PC-9 (cell line): ENCODE results near the gene ZNF462. TPM values are rescaled to one million over a fixed set of nuclear protein-coding genes. Genes with fewer than 3 reads are reported as not detected.

ENCODE experiments used
- BruUV-seq: library from RNA; stranded (reverse); fragments of 400-500 nt; replicated peaks from 2 replicates; lab custom pipeline; 2021; lab: Mats Ljungman, UMichigan
- CTCF ChIA-PET: fragments of 300-600 bp; sonication (Branson Sonifier 250); formaldehyde crosslinking; loops from one replicate; lab custom pipeline; 2022; ENCODE audit warnings: antibody characterized with exemption; lab: Charles Lee
- POLR2A ChIA-PET: fragments of 300-600 bp; sonication (Branson Sonifier 250); formaldehyde crosslinking; loops from one replicate; lab custom pipeline; 2022; ENCODE audit warnings: antibody characterized with exemption; ENCODE audit not compliant: unreplicated experiment; lab: Charles Lee
- DNase-seq, 2 experiments: peaks; one replicate each; pipeline versions ENCODE4 v3.0.0 to v3.0.0-alpha.2; 2015 to 2022; ENCODE audit warnings: mixed read lengths in 1 of 2
- H2AFZ ChIP-seq: fragments of 200-600 bp; sonication (generic); 2 replicates; pipeline ENCODE4 v1.8.1; 2017; ENCODE audit warnings: antibody characterized with exemption
- H3F3A ChIP-seq: fragments of 200-600 bp; sonication (generic); 2 replicates; pipeline ENCODE4 v1.8.1; 2017; ENCODE audit warnings: antibody characterized with exemption, mild to moderate bottlenecking, low read depth; ENCODE audit not compliant: insufficient read depth
- H3K27ac ChIP-seq: fragments of 200-600 bp; sonication (generic); 2 replicates; pipeline ENCODE4 v1.6.1; 2016; ENCODE audit warnings: mixed run types
- H3K27me3 ChIP-seq: fragments of 200-600 bp; sonication (generic); 2 replicates; pipeline ENCODE4 v1.6.1; 2016; ENCODE audit warnings: low read depth, mixed run types; ENCODE audit not compliant: insufficient read depth
- H3K36me3 ChIP-seq: fragments of 200-600 bp; sonication (generic); 2 replicates; pipeline ENCODE4 v1.6.1; 2016; ENCODE audit warnings: low read depth, mixed run types
- H3K4me1 ChIP-seq: fragments of 200-600 bp; sonication (generic); replicated peaks from 2 replicates; pipeline ENCODE4 v1.6.1; 2016; ENCODE audit warnings: mixed run types; ENCODE audit not compliant: insufficient read depth
- H3K4me2 ChIP-seq: fragments of 200-600 bp; sonication (generic); 2 replicates; pipeline ENCODE4 v1.6.1; 2017; ENCODE audit warnings: mixed run types
- H3K4me3 ChIP-seq: fragments of 200-600 bp; sonication (generic); 2 replicates; pipeline ENCODE4 v1.6.1; 2016; ENCODE audit warnings: mixed run types
- H3K79me2 ChIP-seq: fragments of 200-600 bp; sonication (generic); 2 replicates; pipeline ENCODE4 v1.6.1; 2017; ENCODE audit warnings: low read depth, mixed run types
- H3K9me2 ChIP-seq: fragments of 200-600 bp; sonication (generic); 2 replicates; pipeline ENCODE4 v1.8.1; 2017; ENCODE audit warnings: mild to moderate bottlenecking; ENCODE audit not compliant: insufficient read depth
- H3K9me3 ChIP-seq: fragments of 200-600 bp; sonication (generic); 2 replicates; pipeline ENCODE4 v1.8.1; 2016; ENCODE audit warnings: low read depth; ENCODE audit not compliant: insufficient read depth
- H4K20me1 ChIP-seq: fragments of 200-600 bp; sonication (generic); 2 replicates; pipeline ENCODE4 v1.8.1; 2017; ENCODE audit not compliant: insufficient read depth
- CTCF ChIP-seq: fragments of 200-600 bp; sonication (generic); conservative IDR thresholded peaks from 2 replicates; pipeline ENCODE4 v1.6.1; 2017; ENCODE audit warnings: mixed run types, antibody characterized with exemption, mild to moderate bottlenecking, moderate library complexity
- EZH2 ChIP-seq: fragments of 200-600 bp; sonication (generic); IDR thresholded peaks from 2 replicates; pipeline ENCODE4 v1.8.0; 2017; ENCODE audit warnings: antibody characterized with exemption, low read depth
- intact Hi-C: fragments of 100-400 bp; cut with micrococcal nuclease; formaldehyde crosslinking; loops from one replicate; pipeline ENCODE4 v1.10.0; 2022; ENCODE audit not compliant: unreplicated experiment
- total RNA-seq: library from RNA; stranded (reverse); gene quantifications from 2 replicates; pipeline ENCODE4 v1.2.3, GENCODE V29; 2021

Gene ZNF462
- total RNA-seq, 1 experiment from 2014 or later = 4.8 TPM

GRCh38 chr9:106868087-106868486 lies 5.1 kb downstream of the ZNF462 start:
- no peaks in the 10 kb centered on the region; the same call in 1 of the 2 replicates for H3K4me1 ChIP-seq
- H3K4me3 ChIP-seq = no peak overlapping the region
- no peaks in the 10 kb centered on the region for H3K79me2 ChIP-seq
- POLR2A ChIA-PET = no interaction called here
- CTCF ChIA-PET = no interaction called here
- H4K20me1 ChIP-seq = no peaks in the 10 kb centered on the region
- H3K4me2 ChIP-seq = no peak overlapping the region
- no peaks in the 10 kb centered on the region for H3F3A ChIP-seq
- no peaks in the 10 kb centered on the region for H3K36me3 ChIP-seq
- TF ChIP-seq CTCF (no peak), EZH2 (no peak)
- H3K27me3 ChIP-seq = no peaks in the 10 kb centered on the region
- H3K27ac ChIP-seq = no peak overlapping the region
- peaks cover 6% of the 10 kb centered on the region; the same call in 1 of the 2 replicates for H3K9me3 ChIP-seq
- BruUV-seq = no TSS peak
- no peak for DNase-seq
- intact Hi-C loops = loop anchor here (10.0 kb wide), 2 partner anchors 177 to 257 kb away; no protein-coding TSS in a partner anchor
- no peak overlapping the region for H2AFZ ChIP-seq
- no peaks in the 10 kb centered on the region for H3K9me2 ChIP-seq

- Histone ChIP-seq H3F3A (no peaks in the 10 kb centered on the region), H3K27ac (no peak overlapping the region), H3K79me2 (no peaks in the 10 kb centered on the region), H3K4me1 (no peaks in the 10 kb centered on the region), H3K27me3 (no peaks in the 10 kb centered on the region), H3K4me2 (no peak overlapping the region), H3K36me3 (no peaks in the 10 kb centered on the region), H3K4me3 (no peak overlapping the region), H2AFZ (no peak overlapping the region), H3K9me3 (peaks cover 6% of the 10 kb centered on the region; the same call in 1 of the 2 replicates), H4K20me1 (no peaks in the 10 kb centered on the region), H3K9me2 (no peaks in the 10 kb centered on the region)
- TF ChIP-seq CTCF (no peak), EZH2 (no peak)
- ChIA-PET POLR2A (no interaction called here), CTCF (no interaction called here)
- no peak for DNase-seq
- BruUV-seq = no TSS peak
- intact Hi-C loops = loop anchor here (10.0 kb wide), 2 partner anchors 176 to 256 kb away; no protein-coding TSS in a partner anchor
These were observed 5.6 kb downstream of the ZNF462 start for GRCh38 chr9:106868565-106868964.

- no TSS peak for BruUV-seq
- no peaks in the 10 kb centered on the region for H3K9me2 ChIP-seq
- intact Hi-C loops = loop anchor here (10.0 kb wide), 2 partner anchors 176 to 256 kb away; no protein-coding TSS in a partner anchor
- no peak for TF ChIP-seq CTCF
- no peak for TF ChIP-seq EZH2
- ChIA-PET CTCF (no interaction called here), POLR2A (no interaction called here)
- H3K27ac ChIP-seq = no peak overlapping the region
- no peak for DNase-seq
- no peaks in the 10 kb centered on the region for H3K79me2 ChIP-seq
- no peaks in the 10 kb centered on the region for H3K4me1 ChIP-seq
- no peaks in the 10 kb centered on the region for H4K20me1 ChIP-seq
- no peak overlapping the region for H2AFZ ChIP-seq
- H3K9me3 ChIP-seq = peaks cover 6% of the 10 kb centered on the region; the same call in 1 of the 2 replicates
- no peak overlapping the region for H3K4me3 ChIP-seq
- no peaks in the 10 kb centered on the region for H3F3A ChIP-seq
- no peaks in the 10 kb centered on the region for H3K36me3 ChIP-seq
- no peaks in the 10 kb centered on the region for H3K27me3 ChIP-seq
- no peak overlapping the region for H3K4me2 ChIP-seq
These were observed 6.1 kb downstream of the ZNF462 start for GRCh38 chr9:106869028-106869427.
